NCI-H2227 treated with DMSO at 0.1 percent for 48 hours (cell line): Measurements from ENCODE around the gene BTBD16.
A peak's percentile ranks its signal among the peaks of the same experiment; 100 is the strongest.

Experiments
- DNase-seq: peaks from one replicate; lab custom pipeline; 2025; lab: John Stamatoyannopoulos, UW

The BTBD16 gene

GRCh38 chr10:122273966-122274545 is 3.0 kb downstream of the BTBD16 start:
- no peak for DNase-seq

- no peak for DNase-seq
Measured at GRCh38 chr10:122276611-122277208, 5.6 kb downstream of the BTBD16 start.

- DNase-seq: no peak
Measured at GRCh38 chr10:122277526-122278136, 6.5 kb downstream of the BTBD16 start.

GRCh38 chr10:122279725-122280141 is 8.6 kb downstream of the BTBD16 start:
- DNase-seq: peak; percentile 53

- DNase-seq: no peak
Measured at GRCh38 chr10:122280156-122280555, 9.1 kb downstream of the BTBD16 start.

GRCh38 chr10:122281018-122281626 is 10.0 kb downstream of the BTBD16 start:
- DNase-seq: no peak

- no peak for DNase-seq
Measured at GRCh38 chr10:122281751-122282150, 10.7 kb downstream of the BTBD16 start.

GRCh38 chr10:122282253-122282671 is 11.2 kb downstream of the BTBD16 start:
- no peak for DNase-seq

GRCh38 chr10:122282909-122283308 is 11.8 kb downstream of the BTBD16 start:
- no peak for DNase-seq

- DNase-seq: no peak
Measured at GRCh38 chr10:122285506-122286444, 14.7 kb downstream of the BTBD16 start.

GRCh38 chr10:122286867-122287266 is 15.8 kb downstream of the BTBD16 start:
- no peak for DNase-seq

- DNase-seq: no peak
Measured at GRCh38 chr10:122287570-122287969, 16.5 kb downstream of the BTBD16 start.

- DNase-seq: no peak
Measured at GRCh38 chr10:122288262-122288661, 17.2 kb downstream of the BTBD16 start.

- no peak for DNase-seq
Measured at GRCh38 chr10:122288917-122289316, 17.8 kb downstream of the BTBD16 start.

GRCh38 chr10:122290334-122290733 is 19.2 kb downstream of the BTBD16 start:
- no peak for DNase-seq

- DNase-seq: no peak
Measured at GRCh38 chr10:122290833-122291532, 19.9 kb downstream of the BTBD16 start.

GRCh38 chr10:122291739-122292138 is 20.6 kb downstream of the BTBD16 start:
- DNase-seq: no peak

GRCh38 chr10:122292376-122292775 is 21.3 kb downstream of the BTBD16 start:
- DNase-seq: no peak

GRCh38 chr10:122293156-122293960 is 22.3 kb downstream of the BTBD16 start:
- DNase-seq: no peak

GRCh38 chr10:122293961-122294380 is 22.9 kb downstream of the BTBD16 start:
- no peak for DNase-seq
